NT2/D1 (cell line): ENCODE results near the gene PWWP2B.

Source experiments
- DNase-seq: peaks from one replicate; pipeline ENCODE4 v3.0.0-alpha.2; 2011; ENCODE audit warnings: low read depth, low spot score
- H3K27me3 ChIP-seq: 2 replicates; pipeline ENCODE4 v1.6.0; 2011; ENCODE audit warnings: mild to moderate bottlenecking; ENCODE audit not compliant: insufficient read length, insufficient read depth
- H3K36me3 ChIP-seq: 2 replicates; pipeline ENCODE4 v1.6.1; 2011; ENCODE audit warnings: mild to moderate bottlenecking, low read length, mixed read lengths; ENCODE audit not compliant: insufficient read depth, insufficient read length
- H3K4me1 ChIP-seq: 2 replicates; pipeline ENCODE4 v1.5.1; 2011; ENCODE audit not compliant: insufficient read depth, insufficient read length
- H3K4me3 ChIP-seq: 2 replicates; pipeline ENCODE4 v1.5.1; 2011; ENCODE audit warnings: low read depth; ENCODE audit not compliant: insufficient read length
- H3K9ac ChIP-seq: 2 replicates; pipeline ENCODE4 v1.6.0; 2011; ENCODE audit warnings: low read depth; ENCODE audit not compliant: insufficient read length
- H3K9me3 ChIP-seq: 2 replicates; pipeline ENCODE4 v1.5.1; 2011; ENCODE audit warnings: mild to moderate bottlenecking, low read length; ENCODE audit not compliant: insufficient read depth
- SUZ12 ChIP-seq: IDR thresholded peaks from 2 replicates; pipeline ENCODE4 v1.6.1; 2011; ENCODE audit not compliant: insufficient read length, insufficient read depth; ENCODE audit errors: extremely low read depth
- YY1 ChIP-seq: IDR thresholded peaks from 2 replicates; pipeline ENCODE4 v1.6.1; 2011; ENCODE audit not compliant: insufficient read length, insufficient read depth
- ZNF274 ChIP-seq: IDR thresholded peaks from 2 replicates; pipeline ENCODE4 v1.6.1; 2011; ENCODE audit warnings: mild to moderate bottlenecking, low read depth, low read length

The PWWP2B gene

GRCh38 chr10:132416566-132417256 lies 19.7 kb downstream of the PWWP2B start:
- TF ChIP-seq SUZ12 = no peak
- no peak for TF ChIP-seq ZNF274
- no peak for TF ChIP-seq YY1
- peaks cover 25% of the 10 kb centered on the region for H3K4me1 ChIP-seq

GRCh38 chr10:132417257-132417910 lies 20.4 kb downstream of the PWWP2B start:
- no peak for DNase-seq
- Histone ChIP-seq H3K4me1 (peaks cover 28% of the 10 kb centered on the region), H3K27me3 (no peaks in the 10 kb centered on the region), H3K9me3 (no peaks in the 10 kb centered on the region), H3K36me3 (no peaks in the 10 kb centered on the region), H3K9ac (peak overlapping the region; percentile 21), H3K4me3 (no peak overlapping the region)
- TF ChIP-seq YY1 (no peak), SUZ12 (no peak), ZNF274 (no peak)

More at GRCh38 chr10:132416566-132417256, 19.7 kb downstream of the PWWP2B start:
- H3K27me3 ChIP-seq = no peaks in the 10 kb centered on the region
- H3K9me3 ChIP-seq = no peaks in the 10 kb centered on the region
- H3K9ac ChIP-seq = peak overlapping the region; percentile 32
- no peaks in the 10 kb centered on the region for H3K36me3 ChIP-seq
- no peak for DNase-seq
- no peak overlapping the region for H3K4me3 ChIP-seq

- no peak for TF ChIP-seq YY1
- no peak for TF ChIP-seq SUZ12
- TF ChIP-seq ZNF274 = no peak
- Histone ChIP-seq H3K9ac (peak overlapping the region; percentile 17), H3K27me3 (no peaks in the 10 kb centered on the region)
Observed at GRCh38 chr10:132417957-132418441, 21.0 kb downstream of the PWWP2B start.

GRCh38 chr10:132418527-132419416 lies 21.8 kb downstream of the PWWP2B start:
- no peak for DNase-seq
- Histone ChIP-seq H3K9ac (peak overlapping the region; percentile 61), H3K27me3 (no peaks in the 10 kb centered on the region), H3K4me3 (peak overlapping the region; percentile 18), H3K9me3 (no peaks in the 10 kb centered on the region), H3K4me1 (peaks cover 25% of the 10 kb centered on the region), H3K36me3 (no peaks in the 10 kb centered on the region)
- TF ChIP-seq SUZ12 = no peak
- no peak for TF ChIP-seq YY1
- no peak for TF ChIP-seq ZNF274

More at GRCh38 chr10:132417957-132418441, 21.0 kb downstream of the PWWP2B start:
- Histone ChIP-seq H3K36me3 (no peaks in the 10 kb centered on the region), H3K4me1 (peaks cover 25% of the 10 kb centered on the region), H3K4me3 (no peak overlapping the region), H3K9me3 (no peaks in the 10 kb centered on the region)
- no peak for DNase-seq

- no peak for DNase-seq
- Histone ChIP-seq H3K4me3 (no peak overlapping the region), H3K9ac (peak overlapping the region; percentile 50), H3K27me3 (no peaks in the 10 kb centered on the region), H3K9me3 (no peaks in the 10 kb centered on the region), H3K36me3 (no peaks in the 10 kb centered on the region), H3K4me1 (peaks cover 23% of the 10 kb centered on the region)
- TF ChIP-seq YY1 (no peak), SUZ12 (no peak), ZNF274 (no peak)
Observed at GRCh38 chr10:132419538-132420468, 22.8 kb downstream of the PWWP2B start.

- Histone ChIP-seq H3K9ac (peak overlapping the region; percentile 50), H3K4me1 (peaks cover 23% of the 10 kb centered on the region), H3K4me3 (no peak overlapping the region), H3K36me3 (no peaks in the 10 kb centered on the region), H3K27me3 (no peaks in the 10 kb centered on the region), H3K9me3 (no peaks in the 10 kb centered on the region)
- TF ChIP-seq SUZ12 = no peak
- no peak for TF ChIP-seq ZNF274
- no peak for TF ChIP-seq YY1
- DNase-seq = no peak
Observed at GRCh38 chr10:132420469-132420980, 23.5 kb downstream of the PWWP2B start.
